Activated T-cell treated with anti-CD3 and anti-CD28 coated beads, Interleukin-2, amount 50 U/mL, for 72 hours (primary cell): ENCODE measurements around the gene CACFD1. TPM values are rescaled to one million over a fixed set of nuclear protein-coding genes. Genes with fewer than 3 reads are reported as not detected.

ENCODE experiments used
- ATAC-seq, 2 donors: fragments of 150-1000 bp; cut with Tn5 transposase; replicated peaks in 1 of 2; 2 replicates each; pipeline ENCODE4 v1.10.0; 2021; ENCODE audit warnings: moderate library complexity in 2 of 2, mild to moderate bottlenecking in 1 of 2
- DNase-seq, 2 donors: peaks; one replicate each; pipeline ENCODE4 v3.0.0; 2021 to 2022; ENCODE audit warnings: mixed read lengths in 1 of 2
- H3K27ac Mint-ChIP-seq: one replicate; pipeline ENCODE4 v1.8.0; 2022; ENCODE audit warnings: mild to moderate bottlenecking, moderate library complexity, mixed read lengths
- H3K27me3 Mint-ChIP-seq: one replicate; pipeline ENCODE4 v1.8.0; 2022; ENCODE audit warnings: low read depth, mixed read lengths
- H3K36me3 Mint-ChIP-seq, 2 donors: one replicate each; pipeline ENCODE4 v1.8.0; 2022; ENCODE audit warnings: mixed read lengths in 2 of 2, mild to moderate bottlenecking in 1 of 2; ENCODE audit not compliant: insufficient read depth in 2 of 2
- H3K4me1 Mint-ChIP-seq: one replicate; pipeline ENCODE4 v1.8.0; 2022; ENCODE audit warnings: low read depth, mixed read lengths
- H3K4me3 Mint-ChIP-seq, 2 donors: one replicate each; pipeline ENCODE4 v1.8.0; 2022; ENCODE audit warnings: mild to moderate bottlenecking in 2 of 2, mixed read lengths in 2 of 2, moderate library complexity in 2 of 2
- H3K9me3 Mint-ChIP-seq, 2 donors: one replicate each; pipeline ENCODE4 v1.8.0; 2022; ENCODE audit warnings: mixed read lengths in 2 of 2
- total RNA-seq, 2 donors: library from RNA; stranded (reverse); gene quantifications; one replicate each; pipeline ENCODE4 v1.2.3, GENCODE V29; 2022

The CACFD1 gene
- total RNA-seq, 2 donors from 2014 or later = 1.3 to 2.8 TPM

GRCh38 chr9:133472753-133473378, 13.1 kb downstream of the CACFD1 start:
- DNase-seq (no peak), ATAC-seq (no peak)
- Mint-ChIP-seq H3K27ac (no peak overlapping the region), H3K36me3 (no peaks in the 10 kb centered on the region), H3K4me1 (no peaks in the 10 kb centered on the region), H3K27me3 (no peaks in the 10 kb centered on the region), H3K9me3 (no peaks in the 10 kb centered on the region), H3K4me3 (no peak overlapping the region)

GRCh38 chr9:133473743-133474142, 14.0 kb downstream of the CACFD1 start:
- H3K9me3 Mint-ChIP-seq = no peaks in the 10 kb centered on the region
- no peak overlapping the region for H3K27ac Mint-ChIP-seq
- H3K36me3 Mint-ChIP-seq = no peaks in the 10 kb centered on the region
- H3K4me1 Mint-ChIP-seq = no peaks in the 10 kb centered on the region
- DNase-seq (no peak), ATAC-seq (no peak)
- no peaks in the 10 kb centered on the region for H3K27me3 Mint-ChIP-seq
- no peak overlapping the region for H3K4me3 Mint-ChIP-seq

- Mint-ChIP-seq H3K9me3 (no peaks in the 10 kb centered on the region), H3K4me3 (no peak overlapping the region), H3K27ac (no peak overlapping the region), H3K4me1 (peaks cover 1% of the 10 kb centered on the region), H3K27me3 (no peaks in the 10 kb centered on the region), H3K36me3 (no peaks in the 10 kb centered on the region)
- DNase-seq (no peak), ATAC-seq (no peak)
These were observed 14.4 kb downstream of the CACFD1 start for GRCh38 chr9:133474215-133474614.

GRCh38 chr9:133474853-133475252, 15.1 kb downstream of the CACFD1 start:
- no peaks in the 10 kb centered on the region for H3K9me3 Mint-ChIP-seq
- H3K27me3 Mint-ChIP-seq = no peaks in the 10 kb centered on the region
- DNase-seq (no peak), ATAC-seq (no peak)
- H3K36me3 Mint-ChIP-seq = no peaks in the 10 kb centered on the region
- no peak overlapping the region for H3K4me3 Mint-ChIP-seq
- H3K27ac Mint-ChIP-seq = no peak overlapping the region
- H3K4me1 Mint-ChIP-seq = peaks cover 8% of the 10 kb centered on the region

DNA sequence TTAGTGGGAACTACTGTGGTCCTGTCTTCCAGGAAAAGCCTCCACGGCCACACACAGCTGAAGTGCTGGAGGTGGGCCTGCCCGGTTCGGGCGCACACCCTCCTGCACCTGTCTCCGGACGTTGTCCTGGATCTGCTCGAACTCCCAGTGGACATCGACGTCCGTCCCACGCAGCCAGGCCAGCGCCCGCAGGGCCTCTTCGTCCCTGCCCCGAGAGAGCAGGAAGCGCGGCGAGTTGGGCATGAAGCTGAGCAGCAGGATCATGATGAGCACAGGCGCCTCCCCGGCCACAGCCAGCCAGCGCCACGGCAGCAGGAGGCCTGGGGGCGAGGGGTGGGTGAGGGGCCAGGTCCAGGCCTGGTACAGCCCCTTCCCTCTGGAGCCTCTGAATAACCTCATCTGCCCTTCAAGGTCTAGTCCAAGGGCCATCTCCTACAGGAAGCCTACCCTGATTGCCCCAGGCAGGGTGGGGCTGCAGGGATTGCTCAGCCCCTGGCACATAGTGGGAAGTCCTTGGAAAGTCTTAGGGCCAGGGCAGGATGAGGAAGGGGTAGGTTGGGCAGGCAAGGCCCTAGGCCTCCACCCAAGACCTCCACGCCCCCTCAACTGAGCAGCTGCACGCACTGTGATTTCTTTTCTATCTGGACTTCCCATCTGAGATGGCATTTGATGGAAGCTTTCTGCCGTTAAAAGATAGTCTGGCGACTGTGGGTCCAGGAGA, 15.7 kb downstream of the CACFD1 start:
- Mint-ChIP-seq H3K9me3 (no peaks in the 10 kb centered on the region), H3K4me3 (no peak overlapping the region), H3K36me3 (no peaks in the 10 kb centered on the region), H3K27ac (no peak overlapping the region), H3K27me3 (no peaks in the 10 kb centered on the region), H3K4me1 (peaks cover 11% of the 10 kb centered on the region)
- DNase-seq (no peak), ATAC-seq (no peak)

- Mint-ChIP-seq H3K4me1 (peaks cover 11% of the 10 kb centered on the region), H3K27ac (no peak overlapping the region), H3K4me3 (no peak overlapping the region), H3K36me3 (no peaks in the 10 kb centered on the region), H3K27me3 (no peaks in the 10 kb centered on the region), H3K9me3 (no peaks in the 10 kb centered on the region)
- ATAC-seq (no peak), DNase-seq (no peak)
These were observed 16.5 kb downstream of the CACFD1 start for GRCh38 chr9:133476036-133476931.

- ATAC-seq (no peak), DNase-seq (no peak)
- H3K36me3 Mint-ChIP-seq = no peaks in the 10 kb centered on the region
- no peak overlapping the region for H3K4me3 Mint-ChIP-seq
- H3K4me1 Mint-ChIP-seq = peaks cover 11% of the 10 kb centered on the region
- no peaks in the 10 kb centered on the region for H3K27me3 Mint-ChIP-seq
- no peak overlapping the region for H3K27ac Mint-ChIP-seq
- no peaks in the 10 kb centered on the region for H3K9me3 Mint-ChIP-seq
These were observed 17.2 kb downstream of the CACFD1 start for GRCh38 chr9:133476941-133477340.

DNA sequence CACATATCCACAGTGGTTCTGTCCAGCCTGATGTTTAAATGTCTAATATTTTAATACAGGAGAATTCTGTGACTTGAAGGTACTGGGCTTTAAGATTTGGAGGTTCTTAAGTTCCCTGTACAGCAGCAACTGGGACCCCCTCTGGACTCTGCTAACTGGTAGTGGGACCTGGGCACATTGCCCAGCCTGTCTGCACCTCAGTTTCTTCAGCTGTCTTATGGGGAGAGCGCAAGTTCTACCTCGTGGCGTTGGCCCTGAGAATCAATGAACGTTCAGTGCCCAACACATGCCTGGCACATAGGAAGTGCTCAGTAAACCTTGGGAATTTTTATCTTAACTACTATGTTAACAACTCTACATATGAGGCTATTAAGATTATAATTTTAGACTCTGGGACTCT, 17.7 kb downstream of the CACFD1 start:
- no peak overlapping the region for H3K4me3 Mint-ChIP-seq
- no peaks in the 10 kb centered on the region for H3K9me3 Mint-ChIP-seq
- no peaks in the 10 kb centered on the region for H3K36me3 Mint-ChIP-seq
- H3K27ac Mint-ChIP-seq = no peak overlapping the region
- peaks cover 11% of the 10 kb centered on the region for H3K4me1 Mint-ChIP-seq
- H3K27me3 Mint-ChIP-seq = no peaks in the 10 kb centered on the region
- ATAC-seq (no peak), DNase-seq (no peak)

GRCh38 chr9:133477992-133478850, 18.4 kb downstream of the CACFD1 start:
- Mint-ChIP-seq H3K4me3 (peak overlapping the region; percentile 81 to 86), H3K36me3 (no peaks in the 10 kb centered on the region), H3K4me1 (peaks cover 11% of the 10 kb centered on the region), H3K27ac (no peak overlapping the region), H3K9me3 (no peaks in the 10 kb centered on the region), H3K27me3 (no peaks in the 10 kb centered on the region)
- peak in 1 of 2 donors; percentile 16 for DNase-seq
- ATAC-seq = peak; percentile 5

GRCh38 chr9:133478851-133479711, 19.3 kb downstream of the CACFD1 start, which contains the start of gene SLC2A6:
Gene SLC2A6 (minus strand): TSS chr9:133479099. CDS start chr9:133479059, 40 bp downstream.
- ATAC-seq (peak; percentile 99), DNase-seq (peak; percentile 89 to 90)
- H3K27me3 Mint-ChIP-seq = no peaks in the 10 kb centered on the region
- no peak within 1 kb of the TSS for H3K27ac Mint-ChIP-seq
- peak within 1 kb of the TSS; percentile 81 to 86 for H3K4me3 Mint-ChIP-seq
- H3K4me1 Mint-ChIP-seq = peaks cover 11% of the 10 kb centered on the region
- H3K9me3 Mint-ChIP-seq = no peaks in the 10 kb centered on the region
- no peaks in the 10 kb centered on the region for H3K36me3 Mint-ChIP-seq

DNA sequence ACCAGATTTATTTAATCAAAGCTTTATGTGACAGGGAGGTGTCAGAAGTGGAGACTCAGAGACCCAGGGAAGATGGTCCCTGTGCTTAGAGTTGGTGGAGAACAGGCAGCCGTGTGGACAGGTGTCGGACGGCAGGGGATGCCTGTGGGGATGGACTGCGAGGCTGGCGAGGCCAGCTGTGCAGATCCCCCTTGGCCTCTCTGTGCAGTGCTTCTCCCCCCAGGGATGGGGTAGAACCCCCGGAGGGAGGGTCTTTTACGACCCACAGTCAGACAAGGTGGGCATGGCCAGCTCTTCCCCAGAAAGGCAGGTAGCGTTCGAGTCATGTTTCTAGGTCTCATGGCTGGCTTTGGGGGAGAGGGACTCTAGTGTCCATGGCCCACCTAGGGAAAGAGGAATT, 23.8 kb downstream of the CACFD1 start:
- DNase-seq (no peak), ATAC-seq (no peak)
- no peak overlapping the region for H3K4me3 Mint-ChIP-seq
- no peaks in the 10 kb centered on the region for H3K27me3 Mint-ChIP-seq
- H3K4me1 Mint-ChIP-seq = peaks cover 19% of the 10 kb centered on the region
- H3K9me3 Mint-ChIP-seq = no peaks in the 10 kb centered on the region
- H3K36me3 Mint-ChIP-seq = no peaks in the 10 kb centered on the region
- no peak overlapping the region for H3K27ac Mint-ChIP-seq
